ENCODE measurements around the gene AGAP5.

AGAP5 gene

DNA sequence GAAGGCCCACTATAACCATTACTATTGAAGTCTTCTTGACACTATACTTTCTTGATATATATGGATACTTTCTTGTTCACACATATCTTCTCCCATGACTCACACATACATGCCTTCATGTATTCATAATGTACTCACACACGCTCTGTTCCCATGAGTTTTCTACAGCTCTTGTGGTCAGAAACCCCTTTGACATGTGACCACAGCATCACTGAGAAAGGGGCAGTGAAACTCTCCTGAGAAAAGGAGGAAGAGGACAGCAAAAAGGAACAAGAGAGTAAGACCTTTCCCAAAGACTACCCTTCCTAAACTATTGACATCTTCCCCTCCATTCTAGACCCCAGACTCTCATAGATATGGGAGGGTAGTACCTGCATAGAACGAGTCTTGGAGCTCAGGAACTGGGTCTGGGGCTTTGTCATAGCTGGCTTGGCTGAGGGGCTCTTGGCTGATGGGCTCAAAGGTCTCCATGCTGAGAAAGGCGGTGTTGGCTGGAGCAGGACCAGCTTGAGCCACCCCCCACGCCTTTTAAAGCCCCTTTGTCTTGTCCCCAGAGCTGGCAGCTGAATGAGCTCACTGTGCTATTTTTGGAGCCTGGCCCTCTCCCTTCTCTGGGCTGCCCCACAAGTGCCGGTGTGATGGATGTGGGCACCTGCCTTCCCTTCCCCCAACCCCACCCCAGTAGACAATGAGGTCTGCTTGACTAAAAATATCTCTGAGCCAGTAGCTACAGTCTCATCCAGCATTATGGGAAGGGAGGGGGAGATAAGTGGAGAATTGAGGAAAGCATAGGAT is 47.2 kb downstream of the AGAP5 start:
- peaks cover 9% of the 10 kb centered on the region for H3K27me3 Mint-ChIP-seq (ENCODE audit: low read depth, poor library complexity)
- DNase-seq = no peak
- no peaks in the 10 kb centered on the region for H3K9me3 Mint-ChIP-seq
- peaks cover 32% of the 10 kb centered on the region for H3K4me1 Mint-ChIP-seq
- TF ChIP-seq CTCF (IDR thresholded peaks at IDR 0.05) = no peak
- H3K4me3 Mint-ChIP-seq = no peak overlapping the region
- no peak overlapping the region for H3K27ac Mint-ChIP-seq
- no peaks in the 10 kb centered on the region for H3K36me3 Mint-ChIP-seq (ENCODE audit: low read depth)

DNA sequence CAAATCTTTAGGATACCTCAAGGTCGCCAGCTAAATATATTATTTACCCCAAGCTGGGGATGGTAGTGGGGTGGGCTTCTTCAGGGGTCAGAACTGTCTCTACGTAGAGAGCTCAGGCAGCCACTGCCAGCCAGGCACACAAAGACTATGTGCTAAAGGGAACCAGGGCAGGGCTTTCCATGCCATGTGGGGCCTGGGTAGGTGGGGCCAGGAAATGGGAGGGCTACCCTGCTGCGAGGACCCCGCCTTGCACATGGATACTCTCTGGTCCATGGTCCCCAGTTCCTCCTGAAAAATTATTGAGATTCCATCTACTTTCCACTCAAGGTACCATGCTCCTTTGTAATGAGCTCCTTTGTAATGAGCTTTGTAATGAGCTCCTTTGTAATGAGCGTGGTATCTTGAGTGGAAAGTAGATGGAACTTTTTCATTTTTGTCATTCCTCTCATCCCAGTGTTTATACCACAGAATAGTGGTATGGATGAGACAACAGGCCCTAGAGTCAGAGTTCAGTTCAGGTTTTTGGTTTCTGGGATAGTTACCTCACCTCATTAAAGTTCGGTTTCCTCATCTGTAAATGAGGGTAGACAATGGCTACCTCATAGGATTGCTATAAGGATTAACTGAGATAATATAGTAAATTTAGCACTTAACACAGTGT is 47.9 kb downstream of the AGAP5 start:
- H3K4me3 Mint-ChIP-seq = no peak overlapping the region
- H3K9me3 Mint-ChIP-seq = no peaks in the 10 kb centered on the region
- peaks cover 9% of the 10 kb centered on the region for H3K27me3 Mint-ChIP-seq (ENCODE audit: low read depth, poor library complexity)
- DNase-seq = no peak
- H3K36me3 Mint-ChIP-seq (ENCODE audit: low read depth) = no peaks in the 10 kb centered on the region
- no peak for TF ChIP-seq CTCF (IDR thresholded peaks at IDR 0.05)
- H3K27ac Mint-ChIP-seq = no peak overlapping the region
- peaks cover 32% of the 10 kb centered on the region for H3K4me1 Mint-ChIP-seq

DNA sequence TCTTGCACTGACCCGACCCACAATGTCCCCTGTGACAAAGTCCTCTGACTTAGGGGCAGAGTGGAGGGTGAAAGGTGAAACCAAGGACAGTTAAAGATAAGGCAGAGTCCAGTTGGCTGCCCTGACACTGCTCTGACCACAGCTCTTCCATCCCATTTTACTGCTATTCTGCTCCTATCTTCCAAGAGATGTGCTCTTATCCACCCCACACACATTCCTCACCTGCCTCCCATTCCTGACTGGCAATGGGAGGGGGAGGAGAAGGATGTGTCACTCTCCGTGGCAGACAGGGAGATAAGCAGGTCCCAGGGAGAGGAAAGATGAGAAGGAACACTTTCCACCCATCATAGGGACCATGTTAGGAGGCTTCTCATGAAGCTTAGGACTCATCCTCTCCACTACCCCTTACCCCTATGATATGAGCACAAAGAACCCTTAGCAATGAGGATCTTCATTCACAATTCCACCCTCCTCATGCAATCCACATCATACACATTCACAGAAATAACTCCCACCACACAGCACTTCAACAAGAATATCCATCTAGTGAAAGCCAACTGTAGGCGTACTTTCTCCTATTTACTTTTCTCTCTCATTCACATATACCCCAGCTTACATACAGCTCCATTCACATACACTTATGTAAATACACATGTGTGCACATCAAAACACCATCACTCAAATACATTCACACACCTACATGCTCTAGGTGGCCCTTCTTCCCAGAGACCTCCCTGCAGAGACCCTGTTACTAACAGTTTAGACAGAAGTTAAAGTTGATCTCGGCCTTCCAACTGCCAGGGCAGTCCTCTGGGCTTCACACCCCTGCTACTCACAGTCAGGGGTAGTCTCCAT is 48.7 kb downstream of the AGAP5 start:
- peaks cover 9% of the 10 kb centered on the region for H3K27me3 Mint-ChIP-seq (ENCODE audit: low read depth, poor library complexity)
- no peak for TF ChIP-seq CTCF (IDR thresholded peaks at IDR 0.05)
- H3K9me3 Mint-ChIP-seq = no peaks in the 10 kb centered on the region
- DNase-seq = no peak
- H3K36me3 Mint-ChIP-seq (ENCODE audit: low read depth) = no peaks in the 10 kb centered on the region
- H3K27ac Mint-ChIP-seq = no peak overlapping the region
- peak overlapping the region; percentile 68 for H3K4me3 Mint-ChIP-seq
- peaks cover 37% of the 10 kb centered on the region for H3K4me1 Mint-ChIP-seq

DNA sequence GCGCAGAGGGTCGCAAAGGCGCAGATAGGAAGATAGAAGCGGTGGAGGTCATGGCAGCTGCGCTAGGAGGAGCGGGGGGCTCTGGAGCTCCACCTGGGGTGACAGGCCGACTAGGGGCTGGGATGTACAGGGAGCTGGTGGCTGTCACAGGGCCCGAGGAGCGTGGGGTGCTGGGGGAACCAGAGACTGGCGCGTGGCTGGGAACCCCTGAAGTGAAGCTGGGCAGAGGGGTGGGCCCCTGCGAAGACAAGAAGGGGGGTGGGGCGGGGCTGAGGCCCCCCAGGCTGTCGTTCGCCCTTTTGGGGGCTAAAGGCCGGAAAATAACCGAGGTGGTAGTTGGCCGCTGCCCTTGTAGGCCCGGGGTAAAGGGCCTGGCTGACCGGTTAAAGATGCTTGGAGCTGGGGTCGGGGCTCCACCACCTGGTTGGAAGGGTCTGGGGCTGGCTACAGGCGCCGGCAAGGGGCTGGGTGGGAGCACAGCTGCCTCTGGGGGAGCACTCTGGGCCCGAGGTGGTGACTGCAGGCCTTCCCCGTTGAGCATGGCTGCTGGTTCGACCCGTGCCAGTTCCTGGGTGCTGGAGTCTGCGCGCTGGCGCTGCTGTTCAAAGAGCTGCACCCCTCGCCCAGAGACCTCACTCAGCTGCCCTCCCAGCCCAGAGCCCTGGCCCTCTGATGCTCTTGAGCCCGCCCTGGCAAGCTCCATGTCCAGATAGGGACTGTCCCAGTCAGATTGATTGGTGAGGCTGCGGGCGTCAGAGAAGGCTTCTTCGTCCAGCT is 49.8 kb downstream of the AGAP5 start:
- peaks cover 9% of the 10 kb centered on the region for H3K27me3 Mint-ChIP-seq (ENCODE audit: low read depth, poor library complexity)
- no peaks in the 10 kb centered on the region for H3K36me3 Mint-ChIP-seq (ENCODE audit: low read depth)
- TF ChIP-seq CTCF (IDR thresholded peaks at IDR 0.05) = no peak
- DNase-seq = no peak
- no peaks in the 10 kb centered on the region for H3K9me3 Mint-ChIP-seq
- peaks cover 41% of the 10 kb centered on the region for H3K4me1 Mint-ChIP-seq
- H3K4me3 Mint-ChIP-seq = peak overlapping the region; percentile 68
- no peak overlapping the region for H3K27ac Mint-ChIP-seq

DNA sequence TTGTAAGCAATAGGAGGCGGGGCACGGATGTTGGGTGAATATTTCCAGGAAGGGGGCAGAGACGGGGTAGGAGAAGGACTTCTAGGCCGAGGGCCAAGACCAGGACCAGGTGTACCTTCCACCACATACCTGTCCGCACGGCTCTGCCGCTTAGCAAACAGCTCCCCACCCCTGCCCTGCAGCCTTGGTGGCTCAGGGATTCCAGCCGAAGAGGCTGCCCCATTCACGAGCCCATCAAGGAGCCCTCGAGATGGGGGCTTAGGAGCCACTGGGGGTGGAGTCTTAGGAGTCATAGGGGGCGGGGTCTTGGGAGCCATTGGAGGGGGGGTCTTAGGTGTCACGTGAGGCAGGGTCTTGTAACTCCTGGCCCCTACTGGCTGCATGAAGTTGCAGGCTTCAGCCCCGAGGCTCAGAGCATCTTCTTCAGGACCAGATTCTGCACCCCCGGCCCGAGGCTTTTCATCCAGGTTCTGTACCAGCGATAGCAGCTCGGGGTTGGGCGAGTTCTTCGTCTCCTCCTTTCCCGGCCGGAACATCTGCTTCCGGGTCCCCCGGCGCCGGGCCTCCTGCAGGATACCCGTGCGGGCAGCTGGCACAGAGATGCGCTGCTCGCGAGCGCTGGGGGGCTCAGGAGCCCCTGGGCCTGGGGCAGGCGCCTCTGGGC is 50.6 kb downstream of the AGAP5 start:
- Mint-ChIP-seq H3K9me3 (no peaks in the 10 kb centered on the region), H3K27me3 (ENCODE audit: low read depth, poor library complexity) (peaks cover 9% of the 10 kb centered on the region), H3K36me3 (ENCODE audit: low read depth) (no peaks in the 10 kb centered on the region), H3K4me1 (peaks cover 41% of the 10 kb centered on the region), H3K4me3 (peak overlapping the region; percentile 68), H3K27ac (no peak overlapping the region)
- peak; percentile 67 for DNase-seq
- TF ChIP-seq CTCF (IDR thresholded peaks at IDR 0.05) = no peak

Data from nephron progenitor cell (in vitro differentiated cells).